ENCODE results near the gene PGF. TPM values are rescaled to one million over a fixed set of nuclear protein-coding genes. Genes with fewer than 3 reads are reported as not detected.
A peak's percentile ranks its signal among the peaks of the same experiment; 100 is the strongest.

Gene PGF
- total and polyA plus RNA-seq, 8 donors = 1.8 to 13.3 (median 6.4) TPM; not detected in 1

GRCh38 chr14:74959596-74960180, 4.3 kb upstream of the PGF start:
- Histone ChIP-seq H3K4me3 (no peak overlapping the region), H3K9me3 (no peaks in the 10 kb centered on the region), H3K27me3 (peaks cover 0 to 16% (median 10%) of the 10 kb centered on the region in 3 donors), H3K4me1 (peaks cover 12 to 14% (median 12%) of the 10 kb centered on the region in 4 donors), H3K27ac (no peak overlapping the region), H3K36me3 (no peaks in the 10 kb centered on the region)
- WGBS, 5 donors = 79 to 90% (median 86%) methylated on average over 5 of the region's 5 CpGs
- no peak for TF ChIP-seq POLR2AphosphoS5 (IDR thresholded peaks at IDR 0.05)
- no peak for TF ChIP-seq EP300 (IDR thresholded peaks at IDR 0.05)
- TF ChIP-seq POLR2A (IDR thresholded peaks at IDR 0.05) = no peak
- DNase-seq = no peak
- intact Hi-C loops (cut with DNase I; ENCODE audit: low total_unique reads) = loop anchor here (10.0 kb wide), 1 partner anchor 115 kb away; no protein-coding TSS in a partner anchor

GRCh38 chr14:74956280-74957072, 1.1 kb upstream of the PGF start:
- H3K4me3 ChIP-seq = no peak overlapping the region

GRCh38 chr14:74956027-74956279, 556 bp upstream of the PGF start:
- 80 to 91% (median 87%) methylated on average over 9 of the region's 9 CpGs for WGBS, 5 donors
- TF ChIP-seq EP300 (IDR thresholded peaks at IDR 0.05) (no peak), POLR2A (IDR thresholded peaks at IDR 0.05) (no peak), POLR2AphosphoS5 (IDR thresholded peaks at IDR 0.05) (no peak), CTCF (IDR thresholded peaks at IDR 0.05) (no peak)
- Histone ChIP-seq H3K4me3 (peak overlapping the region; percentile 53 to 59 (median 55)), H3K27ac (peak overlapping the region in 1 of 5 donors; percentile 56), H3K9me3 (no peaks in the 10 kb centered on the region), H3K27me3 (peaks cover 0 to 43% (median 18%) of the 10 kb centered on the region in 3 donors), H3K36me3 (no peaks in the 10 kb centered on the region), H3K4me1 (peaks cover 30 to 37% (median 33%) of the 10 kb centered on the region in 4 donors)
- intact Hi-C loops (cut with DNase I; ENCODE audit: low total_unique reads) = loop anchor here (10.0 kb wide), 1 partner anchor 119 kb away; no protein-coding TSS in a partner anchor
- DNase-seq = no peak

More at GRCh38 chr14:74956280-74957072, 1.1 kb upstream of the PGF start:
- peaks cover 0 to 40% (median 18%) of the 10 kb centered on the region in 3 donors for H3K27me3 ChIP-seq
- TF ChIP-seq POLR2A (IDR thresholded peaks at IDR 0.05) (no peak), EP300 (IDR thresholded peaks at IDR 0.05) (no peak), CTCF (IDR thresholded peaks at IDR 0.05) (no peak), POLR2AphosphoS5 (IDR thresholded peaks at IDR 0.05) (no peak)
- 88 to 90% (median 89%) methylated on average over 15 to 24 of the region's 24 CpGs for WGBS, 5 donors
- H3K9me3 ChIP-seq = no peaks in the 10 kb centered on the region
- H3K36me3 ChIP-seq = no peaks in the 10 kb centered on the region
- peaks cover 25 to 32% (median 28%) of the 10 kb centered on the region in 4 donors for H3K4me1 ChIP-seq
- intact Hi-C loops (cut with DNase I; ENCODE audit: low total_unique reads) = loop anchor here (10.0 kb wide), 1 partner anchor 118 kb away; no protein-coding TSS in a partner anchor
- no peak for DNase-seq
- H3K27ac ChIP-seq = no peak overlapping the region

GRCh38 chr14:74954947-74955228, 509 bp downstream of the PGF start:
- Histone ChIP-seq H3K4me1 (peaks cover 36 to 47% (median 41%) of the 10 kb centered on the region in 4 donors), H3K27ac (peak overlapping the region in 3 of 5 donors; percentile 24 to 56 (median 49)), H3K36me3 (no peaks in the 10 kb centered on the region), H3K9me3 (no peaks in the 10 kb centered on the region), H3K27me3 (peaks cover 0 to 45% (median 18%) of the 10 kb centered on the region in 3 donors), H3K4me3 (peak overlapping the region; percentile 53 to 59 (median 55))
- no peak for DNase-seq
- intact Hi-C loops (cut with DNase I; ENCODE audit: low total_unique reads) = loop anchor here (10.0 kb wide), 1 partner anchor 120 kb away; no protein-coding TSS in a partner anchor
- no peak for TF ChIP-seq POLR2A (IDR thresholded peaks at IDR 0.05)
- no peak for TF ChIP-seq POLR2AphosphoS5 (IDR thresholded peaks at IDR 0.05)
- no peak for TF ChIP-seq CTCF (IDR thresholded peaks at IDR 0.05)
- TF ChIP-seq EP300 (IDR thresholded peaks at IDR 0.05) = no peak
- WGBS, 5 donors = 0 to 6% (median 4%) methylated on average over 2 to 3 of the region's 3 CpGs
